Non-pigmented ciliary epithelial cell (primary cell): ENCODE data around the gene CALR3.
"Not testable (repeated sequence)": the region's sequence is repeated elsewhere in the genome, so short reads cannot be mapped to it uniquely, and the experiment has no call there.

Experiments
- DNase-seq: peaks from one replicate; pipeline ENCODE4 v3.0.0-alpha.2; 2010; ENCODE audit warnings: low read depth

The CALR3 gene, protein sequence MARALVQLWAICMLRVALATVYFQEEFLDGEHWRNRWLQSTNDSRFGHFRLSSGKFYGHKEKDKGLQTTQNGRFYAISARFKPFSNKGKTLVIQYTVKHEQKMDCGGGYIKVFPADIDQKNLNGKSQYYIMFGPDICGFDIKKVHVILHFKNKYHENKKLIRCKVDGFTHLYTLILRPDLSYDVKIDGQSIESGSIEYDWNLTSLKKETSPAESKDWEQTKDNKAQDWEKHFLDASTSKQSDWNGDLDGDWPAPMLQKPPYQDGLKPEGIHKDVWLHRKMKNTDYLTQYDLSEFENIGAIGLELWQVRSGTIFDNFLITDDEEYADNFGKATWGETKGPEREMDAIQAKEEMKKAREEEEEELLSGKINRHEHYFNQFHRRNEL

GRCh38 chr19:16495982-16496612 lies at the start of gene CALR3, which contains the start of gene C19orf44:
TSS of gene CALR3 (minus strand) at chr19:16496167. CDS start at chr19:16496129, 38 bp downstream.
TSS of gene C19orf44 (plus strand) at chr19:16496394. CDS start at chr19:16500793, 4,399 bp downstream.
- DNase-seq: peak; percentile 87

DNA sequence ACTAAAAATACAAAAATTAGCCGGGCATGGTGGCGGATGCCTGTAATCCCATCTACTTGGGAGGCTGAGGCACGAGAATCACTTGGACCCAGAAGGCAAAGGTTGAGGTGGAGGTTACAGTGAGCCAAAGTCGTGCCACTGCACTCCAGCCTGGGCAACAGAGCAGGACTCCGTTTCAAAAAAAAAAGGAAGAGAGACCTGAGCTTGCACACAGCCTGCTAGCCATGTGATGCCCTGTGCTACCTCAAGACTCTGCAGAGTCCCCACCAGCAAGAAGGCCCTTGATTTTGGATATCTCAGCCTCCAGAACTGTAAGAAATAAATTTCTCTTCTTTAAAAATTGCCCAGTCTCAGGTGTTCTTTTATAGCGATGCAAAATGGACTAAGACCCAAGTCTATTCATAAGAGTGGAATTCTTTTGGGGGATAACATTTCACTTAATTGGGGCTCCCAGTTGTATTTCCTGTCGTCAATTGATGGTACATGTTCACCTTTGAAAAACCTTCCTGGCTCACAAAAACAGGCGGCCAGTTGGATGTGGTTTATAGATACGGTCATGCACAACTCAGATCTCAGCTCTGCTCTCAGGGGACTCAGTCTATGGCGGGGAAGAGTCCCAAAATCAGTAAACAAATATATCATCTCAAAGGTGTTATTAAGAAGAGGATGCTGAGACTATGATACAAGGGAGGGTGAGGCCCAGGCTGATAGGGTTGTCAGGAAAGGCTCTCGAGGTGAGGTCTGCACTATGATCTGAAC lies 48.7 kb upstream of the CALR3 start:
- DNase-seq: no peak

DNA sequence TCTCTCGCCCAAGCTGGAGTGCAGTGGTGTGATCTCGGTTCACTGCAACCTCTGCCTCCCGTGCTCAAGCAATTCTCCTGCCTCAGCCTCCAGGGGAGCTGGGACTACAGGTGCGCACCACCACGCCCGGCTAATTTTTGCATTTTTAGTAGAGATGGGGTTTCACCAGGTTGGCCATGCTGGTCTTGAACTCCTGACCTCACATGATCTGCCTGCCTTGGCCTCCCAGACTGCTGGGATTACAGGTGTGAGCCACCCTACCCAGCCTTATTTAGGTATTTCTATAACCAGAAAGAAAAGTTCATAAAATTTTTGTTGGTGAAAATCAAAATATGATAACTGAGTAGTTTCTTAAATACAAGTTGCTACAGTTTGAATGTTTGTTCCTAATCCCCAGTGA lies 47.8 kb upstream of the CALR3 start:
- DNase-seq: not testable (repeated sequence)

- DNase-seq: no peak
These were observed 47.0 kb upstream of the CALR3 start for GRCh38 chr19:16542910-16543472.

DNA sequence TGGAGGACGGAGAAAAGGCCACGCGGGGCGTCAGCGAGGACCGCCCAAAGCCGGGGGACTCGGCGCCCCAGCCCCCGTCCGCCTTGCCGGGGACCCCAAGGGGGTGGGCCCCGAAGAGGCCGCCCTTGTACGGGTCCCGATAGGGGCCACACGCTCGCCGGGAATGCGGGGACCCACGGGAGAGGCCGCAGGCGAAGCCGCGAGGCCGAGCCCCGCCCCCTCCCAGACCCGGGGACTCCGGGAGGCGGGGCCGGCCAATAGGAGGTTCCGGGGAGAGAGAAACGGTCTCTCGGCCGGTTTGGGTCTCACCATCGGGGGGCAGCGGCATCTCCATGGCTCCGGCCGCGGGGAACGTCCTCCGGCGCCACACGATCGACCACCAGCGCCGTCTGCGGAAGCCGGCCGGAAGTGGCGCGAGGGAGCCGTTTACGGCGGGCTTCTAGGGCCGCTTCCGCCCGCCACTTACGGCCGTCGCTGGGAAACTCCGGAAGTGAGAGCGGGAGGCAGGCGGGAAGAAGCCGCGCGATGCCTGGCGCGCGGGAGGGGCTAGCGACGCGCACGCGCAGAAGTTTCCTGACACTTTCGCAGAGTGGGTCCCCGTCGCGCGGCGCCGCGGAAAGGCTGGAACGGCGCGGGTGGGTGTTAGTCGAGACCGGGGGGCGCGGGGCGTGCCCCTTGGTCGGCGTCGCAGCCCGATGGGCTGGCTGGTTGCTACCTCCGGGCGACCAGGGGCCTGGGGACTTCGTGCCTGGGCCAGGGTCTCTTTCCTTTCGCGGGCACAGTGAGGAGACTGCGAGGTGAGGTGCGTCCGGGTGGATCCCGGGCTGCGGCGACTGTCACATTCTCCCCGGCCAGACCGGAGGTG lies 46.3 kb upstream of the CALR3 start, which contains the start of gene CHERP:
Gene CHERP (minus strand): TSS at position 393 of the 865 bp plus-strand sequence. CDS start 59 bp downstream, at position 334.
- peak; percentile 51 for DNase-seq

- no peak for DNase-seq
These were observed 45.6 kb upstream of the CALR3 start for GRCh38 chr19:16541526-16542044.

- no peak for DNase-seq
These were observed 45.0 kb upstream of the CALR3 start for GRCh38 chr19:16540948-16541347.

GRCh38 chr19:16537111-16537510 lies 41.1 kb upstream of the CALR3 start:
- no peak for DNase-seq

- DNase-seq: no peak
These were observed 40.2 kb upstream of the CALR3 start for GRCh38 chr19:16536130-16536529.

DNA sequence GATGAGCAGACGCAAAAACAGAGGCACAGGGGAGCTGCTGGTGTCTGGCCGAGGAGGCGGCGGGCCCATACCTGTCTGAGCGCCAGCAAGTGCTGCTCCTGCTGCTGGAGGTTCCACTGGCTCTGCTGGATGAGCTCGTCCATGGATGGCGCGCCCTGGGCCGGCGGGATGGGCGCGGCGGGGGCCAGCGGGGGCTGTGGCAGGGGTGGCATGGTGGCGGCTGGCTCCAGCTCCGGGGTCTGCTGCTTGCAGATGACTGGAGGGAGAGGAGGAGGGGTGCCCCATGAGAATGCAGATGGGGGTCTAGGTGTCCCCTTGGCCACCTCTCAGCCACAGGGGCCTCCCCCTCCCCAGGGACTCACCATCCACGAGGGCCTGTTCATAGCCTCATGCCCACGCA lies 39.4 kb upstream of the CALR3 start:
- no peak for DNase-seq

DNA sequence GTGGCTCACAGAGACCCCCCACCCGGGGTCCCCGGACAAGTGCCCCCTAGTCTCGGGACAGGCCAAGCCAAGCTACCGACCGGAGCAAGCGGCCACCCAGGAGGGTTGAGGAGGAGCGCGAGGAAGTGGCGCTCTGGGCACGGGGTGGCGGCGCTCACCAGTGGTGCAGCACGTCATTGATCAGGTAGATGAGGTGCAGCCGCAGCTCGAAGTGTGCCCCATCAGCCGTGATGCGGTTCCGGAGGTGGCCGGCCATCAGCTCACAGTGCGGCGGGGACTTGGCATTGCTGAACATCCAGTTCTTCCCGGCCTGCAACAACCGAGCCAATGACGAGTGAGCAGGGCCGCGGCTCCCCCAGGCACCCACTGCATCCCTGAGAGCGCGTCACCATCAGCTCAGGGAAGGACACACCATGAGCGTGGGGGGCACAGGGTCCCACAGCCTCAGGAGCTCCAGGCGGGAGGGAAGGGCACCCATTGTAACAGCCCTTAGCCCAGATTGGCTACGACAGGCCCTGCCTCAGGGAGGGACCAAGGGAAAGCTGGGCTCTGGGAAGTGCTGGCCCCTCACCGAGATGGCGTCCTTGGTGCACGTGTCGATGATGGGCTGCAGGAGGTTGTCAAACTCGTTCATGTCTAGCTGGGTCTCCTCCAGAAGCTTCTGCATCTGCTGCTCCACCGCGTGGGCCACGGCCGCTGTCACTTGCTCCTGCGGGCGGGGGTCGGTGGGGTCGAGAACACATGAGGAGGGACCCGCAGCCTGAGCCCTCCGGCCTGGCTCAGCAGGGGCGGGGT lies 36.7 kb upstream of the CALR3 start:
- DNase-seq: no peak

DNA sequence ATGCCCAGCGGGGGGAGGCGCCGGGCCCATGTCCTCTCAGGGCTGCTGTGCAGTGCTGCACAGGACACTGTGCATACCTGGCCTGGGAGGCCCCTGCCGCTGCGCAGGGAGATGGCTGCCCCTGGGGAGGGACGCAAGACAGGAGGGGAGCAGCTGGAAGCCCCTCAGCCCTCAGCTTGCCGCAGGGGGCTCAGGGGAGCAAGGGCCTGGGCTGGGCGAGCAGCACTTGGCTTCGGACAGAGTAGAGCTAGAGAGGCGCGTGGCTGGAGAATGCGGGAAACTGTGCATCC lies 35.4 kb upstream of the CALR3 start:
- DNase-seq: no peak

DNA sequence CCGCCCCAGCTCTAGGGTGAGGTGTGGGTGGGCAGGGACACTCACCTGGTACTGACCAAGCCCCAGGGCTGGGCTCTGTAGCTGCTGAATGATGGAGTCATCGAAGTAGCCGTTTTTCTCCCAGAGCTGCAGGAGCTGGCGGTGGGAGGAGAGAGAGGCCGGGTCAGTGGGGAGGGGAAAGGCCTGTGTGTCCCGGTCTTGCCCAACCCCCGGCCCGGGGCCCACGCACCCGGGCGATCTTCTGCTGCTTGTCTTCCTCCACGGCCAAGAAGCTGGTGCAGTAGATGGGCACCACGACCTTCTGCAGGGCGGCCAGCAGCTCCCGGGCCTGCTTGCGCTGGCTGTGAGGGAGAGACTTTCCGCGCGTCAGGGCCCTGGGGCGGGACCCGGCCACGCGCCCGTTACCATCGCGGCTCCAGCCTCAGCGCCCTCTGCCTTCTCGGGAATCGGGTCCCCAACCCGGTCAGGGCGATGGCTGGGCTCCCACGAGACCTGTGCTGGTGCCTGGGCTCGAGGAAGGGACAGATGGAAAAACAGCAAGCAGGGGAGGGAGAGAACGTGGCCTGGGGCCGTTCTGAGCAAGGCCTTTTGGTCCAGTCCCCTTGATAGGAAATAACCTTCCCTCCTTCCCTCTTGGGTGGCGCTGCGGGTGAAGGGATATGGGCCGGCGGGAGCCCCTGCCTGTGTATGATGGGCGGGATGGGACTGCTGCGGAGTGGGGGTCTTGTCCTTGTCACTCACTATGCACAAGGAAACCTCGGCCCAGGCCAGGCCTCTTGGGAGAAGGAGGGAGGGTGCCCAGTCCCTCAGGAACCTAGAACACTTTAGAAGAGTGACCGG lies 34.8 kb upstream of the CALR3 start:
- DNase-seq: no peak

DNA sequence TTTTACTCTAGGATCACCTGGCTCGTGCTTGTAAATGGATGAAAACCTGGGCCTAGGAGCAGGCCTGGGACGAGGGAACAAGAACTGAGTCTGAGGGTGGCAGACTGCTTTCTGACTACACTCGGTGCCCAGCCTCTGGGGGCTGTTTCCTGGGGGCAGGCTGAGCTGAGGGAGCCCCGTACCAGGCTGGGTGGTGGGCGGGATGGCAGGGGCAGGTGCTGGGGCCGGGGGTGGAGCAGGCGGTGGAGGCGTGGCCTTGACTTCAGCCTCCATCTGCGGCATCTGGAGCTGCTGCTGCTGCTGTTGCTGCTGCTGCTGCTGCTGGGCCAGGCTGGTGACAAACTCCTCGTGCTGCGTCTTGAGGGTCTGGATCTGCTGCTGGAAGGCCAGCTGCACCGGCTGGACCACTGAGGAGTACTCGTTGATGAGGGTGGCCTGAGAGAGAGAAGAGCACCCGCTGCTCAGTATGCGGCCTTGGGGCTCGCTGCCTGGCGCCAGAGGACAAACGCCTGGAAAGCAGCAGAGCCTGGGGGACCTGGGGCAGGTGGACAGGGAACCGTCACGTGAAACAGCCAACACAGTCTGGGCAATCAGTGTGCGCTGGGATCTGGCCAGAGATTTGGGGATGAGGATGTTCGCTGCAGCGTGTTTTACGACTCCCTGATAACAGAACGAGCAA lies 33.6 kb upstream of the CALR3 start:
- DNase-seq: no peak

GRCh38 chr19:16527971-16528521 lies 32.1 kb upstream of the CALR3 start:
- DNase-seq: no peak

DNA sequence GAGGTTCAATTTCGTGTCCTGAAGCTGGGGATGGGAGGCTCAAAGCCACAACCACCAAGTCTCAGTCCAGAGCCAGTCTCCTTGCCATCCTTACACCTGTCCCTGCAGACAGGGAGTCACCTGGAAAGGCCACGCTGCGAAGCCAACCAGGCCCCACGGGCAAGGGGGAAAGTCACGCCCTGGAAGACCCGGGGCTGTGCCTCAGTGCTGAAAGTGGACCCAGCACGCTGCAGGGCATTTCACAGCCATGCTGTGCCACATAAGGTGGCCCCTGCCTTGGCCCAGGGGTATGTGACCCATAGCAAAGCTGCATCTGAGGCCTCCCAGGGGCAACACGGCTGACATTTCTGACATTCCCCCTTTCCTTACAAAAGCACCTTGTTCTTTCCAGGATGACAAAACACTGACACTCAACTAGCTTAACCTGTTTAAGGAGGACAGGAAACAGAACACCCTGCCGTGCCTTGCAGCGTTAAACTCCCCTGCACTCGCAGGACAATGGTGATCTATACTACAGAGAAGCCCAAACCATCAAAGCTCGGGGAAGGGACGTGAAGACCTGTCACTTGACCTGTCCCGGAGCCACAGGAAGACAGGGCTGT lies 31.5 kb upstream of the CALR3 start:
- DNase-seq: no peak

DNA sequence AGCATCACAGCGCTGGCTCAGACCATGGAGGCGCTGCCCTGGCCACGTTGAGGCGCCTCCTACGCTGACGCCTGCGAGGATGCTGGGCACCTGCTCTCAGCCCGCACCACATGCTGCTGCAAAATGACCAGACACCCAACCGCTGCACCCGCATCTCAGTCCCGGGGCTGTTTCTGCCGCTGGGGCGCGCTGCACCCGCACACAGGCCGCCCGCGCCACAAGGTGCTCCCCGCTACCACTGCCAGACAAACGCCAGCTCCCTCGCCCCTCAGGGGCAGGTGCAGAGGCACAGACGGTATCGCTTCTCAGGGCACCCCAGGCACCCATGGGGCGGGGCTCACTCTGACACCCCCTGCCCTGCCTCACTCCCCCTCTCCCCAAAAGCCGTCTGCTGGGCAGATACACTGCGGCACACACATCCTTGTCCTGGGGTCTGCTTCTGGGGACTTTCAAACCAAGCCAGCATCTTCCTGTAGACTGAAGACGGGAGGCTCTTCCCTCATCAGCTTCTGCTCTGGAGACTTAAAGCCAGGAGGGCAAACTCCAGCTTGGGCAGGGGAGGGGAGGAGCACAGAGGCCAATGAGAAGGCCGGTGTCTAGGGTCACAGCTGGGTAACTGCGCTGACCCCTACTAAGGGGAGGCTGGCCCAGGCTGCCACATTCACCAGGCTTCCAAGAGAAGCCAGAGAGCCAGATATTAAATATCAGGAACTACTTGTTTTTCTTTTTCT lies 29.9 kb upstream of the CALR3 start:
- no peak for DNase-seq
